GM21786 (cell line): Measurements from ENCODE around the gene ATP9B.
"Not testable (repeated sequence)": the region's sequence is repeated elsewhere in the genome, so short reads cannot be mapped to it uniquely, and the experiment has no call there.

Experiments
- ATAC-seq: cut with Tn5 transposase; IDR thresholded peaks from one replicate; pipeline ENCODE4 v1.9.1; 2021; ENCODE audit not compliant: unreplicated experiment

ATP9B gene

DNA sequence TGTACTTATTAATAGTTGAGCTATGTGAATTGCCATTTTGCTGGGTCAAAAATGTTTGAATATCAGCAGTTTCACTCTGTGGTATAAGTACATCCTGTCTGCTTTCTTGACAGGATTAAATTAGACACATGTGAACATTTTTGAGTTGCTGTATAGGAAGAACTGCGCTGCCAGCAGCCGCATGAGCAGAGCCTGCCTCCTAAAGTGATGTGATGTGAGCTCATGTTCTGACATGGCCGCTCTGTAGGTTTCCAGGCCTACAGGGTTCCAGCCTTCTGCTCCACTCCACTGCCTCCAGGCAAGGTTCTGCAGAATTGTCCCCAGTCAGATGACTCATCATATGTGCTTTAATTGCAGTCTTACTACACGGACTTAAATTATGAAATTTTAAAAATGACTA, 206.8 kb downstream of the ATP9B start:
- ATAC-seq, result peak; percentile 82

DNA sequence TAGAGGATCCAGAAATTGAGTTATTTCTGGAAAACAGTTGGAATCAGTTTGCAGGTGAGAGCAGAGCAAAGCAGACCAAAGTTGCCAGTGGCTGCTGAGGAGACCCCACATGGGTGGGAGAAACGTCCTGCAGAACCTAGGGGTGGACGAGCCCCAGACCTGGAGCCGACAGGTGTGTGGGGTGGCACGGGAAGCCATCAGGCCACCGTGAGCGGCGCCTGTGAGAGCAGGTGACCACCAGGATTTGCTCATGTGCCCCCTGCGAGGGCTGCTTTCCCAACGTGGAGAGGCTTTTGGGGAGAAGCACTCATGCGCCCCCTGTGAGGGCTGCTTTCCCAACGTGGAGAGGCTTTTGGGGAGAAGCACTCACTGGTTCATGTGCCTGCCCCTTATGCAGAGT, 209.7 kb downstream of the ATP9B start:
- no peak for ATAC-seq

DNA sequence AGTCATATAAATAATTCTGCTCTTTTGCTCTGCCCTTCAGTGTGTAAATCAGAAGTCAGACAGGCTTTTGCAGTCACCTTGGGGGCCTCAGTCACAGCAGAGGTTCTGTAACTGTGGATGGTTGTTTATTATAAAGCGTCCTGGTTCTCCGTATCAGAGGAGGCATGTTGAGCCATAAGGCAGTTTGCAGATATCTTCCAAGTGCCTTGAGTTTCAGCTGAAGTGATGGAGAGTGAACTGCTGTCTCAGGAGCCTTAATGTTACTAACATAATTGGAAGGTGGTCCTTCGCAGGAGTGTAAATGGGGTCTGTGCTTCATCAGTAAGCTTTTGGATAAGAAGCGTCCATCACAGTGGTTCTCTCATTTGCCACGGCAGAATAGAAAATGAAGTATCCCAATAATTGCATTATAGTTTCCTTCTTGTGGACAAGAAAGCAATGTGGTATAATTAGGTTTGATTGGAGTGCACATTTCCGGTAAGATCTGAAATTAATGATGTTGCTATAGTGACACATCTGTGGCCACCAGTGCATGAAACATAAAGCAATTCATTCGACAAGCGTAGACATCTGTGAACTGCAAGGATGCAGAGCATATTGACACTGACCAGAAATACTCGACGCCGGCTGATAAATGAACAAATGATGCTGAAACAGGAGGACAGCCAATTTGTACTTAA, 214.1 kb downstream of the ATP9B start:
- ATAC-seq, result no peak

DNA sequence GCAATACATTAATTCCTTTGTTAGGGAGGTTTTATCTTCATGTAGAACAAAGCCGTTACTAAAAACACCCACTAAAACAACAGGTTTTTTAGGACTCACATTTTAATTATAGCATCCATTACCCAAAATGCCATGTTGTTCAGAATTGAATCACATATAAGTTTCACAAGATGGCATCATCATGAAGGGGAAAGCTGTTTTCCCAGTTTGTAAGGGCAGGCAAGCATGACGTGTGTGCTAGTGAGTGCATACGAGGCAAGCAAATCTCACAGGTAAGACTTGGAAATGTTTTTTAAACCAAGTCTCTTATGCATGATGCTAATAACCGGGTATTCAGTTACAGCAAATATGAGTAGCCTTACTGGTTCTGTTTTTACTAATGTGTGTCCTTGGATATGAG, 214.7 kb downstream of the ATP9B start:
- ATAC-seq, result no peak

DNA sequence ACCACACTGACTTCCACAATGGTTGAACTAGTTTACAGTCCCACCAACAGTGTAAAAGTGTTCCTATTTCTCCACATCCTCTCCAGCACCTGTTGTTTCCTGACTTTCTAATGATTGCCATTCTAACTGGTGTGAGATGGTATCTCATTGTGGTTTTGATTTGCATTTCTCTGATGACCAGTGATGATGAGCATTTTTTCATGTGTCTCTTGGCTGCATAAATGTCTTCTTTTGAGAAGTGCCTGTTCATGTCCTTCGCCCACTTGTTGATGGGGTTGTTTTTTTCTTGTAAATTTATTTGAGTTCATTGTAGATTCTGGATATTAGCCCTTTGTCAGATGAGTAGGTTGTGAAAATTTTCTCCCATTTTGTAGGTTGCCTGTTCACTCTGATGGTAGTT, 216.0 kb downstream of the ATP9B start:
- ATAC-seq, result not testable (repeated sequence)

DNA sequence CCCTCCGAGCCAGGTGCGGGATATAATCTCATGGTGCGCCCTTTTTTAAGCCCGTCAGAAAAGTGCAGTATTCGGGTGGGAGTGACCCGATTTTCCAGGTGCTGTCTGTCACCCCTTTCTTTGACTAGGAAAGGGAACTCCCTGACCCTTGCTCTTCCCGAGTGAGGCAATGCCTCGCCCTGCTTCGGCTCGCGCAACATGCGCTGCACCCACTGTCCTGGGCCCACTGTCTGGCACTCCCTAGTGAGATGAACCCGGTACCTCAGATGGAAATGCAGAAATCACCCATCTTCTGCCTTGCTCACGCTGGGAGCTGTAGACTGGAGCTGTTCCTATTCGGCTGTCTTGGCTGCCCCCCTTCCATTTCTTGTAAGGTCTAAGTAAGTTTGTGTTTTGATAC, 221.2 kb downstream of the ATP9B start:
- ATAC-seq, result not testable (repeated sequence)

DNA sequence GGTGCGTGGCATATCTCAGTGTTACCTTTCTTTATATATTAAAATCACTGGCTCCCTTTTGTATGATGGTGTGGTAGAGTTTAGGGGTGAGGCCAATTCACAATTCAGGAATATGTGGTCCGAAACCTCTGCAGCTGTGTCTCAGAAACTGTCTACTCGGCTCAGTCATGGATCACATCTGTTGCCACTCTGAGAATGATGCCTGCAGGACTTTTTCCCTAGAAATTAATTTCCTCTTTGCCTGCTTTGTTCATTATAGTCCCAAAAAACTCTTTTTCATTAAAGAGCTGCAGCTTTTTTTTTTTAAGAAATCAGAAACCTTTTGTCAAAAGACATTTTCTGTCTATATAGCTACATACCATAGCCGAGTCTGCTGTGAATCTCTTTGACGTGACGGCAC, 221.7 kb downstream of the ATP9B start:
- no peak for ATAC-seq

DNA sequence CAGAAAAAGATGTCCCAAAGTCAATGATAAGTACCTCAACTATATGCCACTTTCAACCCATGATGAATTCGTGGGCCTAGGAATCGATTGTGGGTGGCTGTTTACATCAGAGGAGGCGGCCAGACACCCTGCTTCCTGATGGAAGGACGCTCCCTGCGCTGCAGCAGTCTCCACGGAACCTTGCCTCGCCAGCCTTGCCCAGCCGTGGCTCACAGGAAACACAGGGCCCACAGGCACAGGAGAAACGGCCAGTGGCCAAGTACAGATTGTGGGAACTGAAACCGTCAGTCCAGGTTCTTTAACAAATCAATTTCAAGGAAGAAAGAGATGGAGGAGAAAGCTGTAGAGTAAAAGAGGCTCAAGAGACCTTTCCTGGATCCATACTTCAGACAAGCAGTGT, 225.0 kb downstream of the ATP9B start:
- ATAC-seq, result no peak

DNA sequence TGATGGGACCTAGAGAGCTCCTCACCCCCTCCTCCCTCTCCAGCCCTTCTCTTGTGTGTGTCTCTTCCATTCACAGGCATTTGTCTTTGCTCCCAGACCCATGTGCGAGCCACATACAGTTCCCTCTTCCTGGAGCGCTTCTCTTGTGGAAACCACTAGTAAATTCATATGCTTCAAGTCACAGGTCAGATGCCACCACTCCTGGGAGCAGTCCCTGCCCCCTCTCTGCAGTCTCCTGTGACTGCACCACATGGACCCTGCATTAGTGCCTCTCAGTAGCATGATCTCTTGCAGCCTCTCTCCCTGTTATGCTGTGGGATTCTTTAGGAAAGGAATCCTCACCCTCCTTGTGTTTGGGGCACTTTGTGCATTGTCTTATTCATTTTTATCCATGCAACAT, 230.1 kb downstream of the ATP9B start:
- no peak for ATAC-seq

DNA sequence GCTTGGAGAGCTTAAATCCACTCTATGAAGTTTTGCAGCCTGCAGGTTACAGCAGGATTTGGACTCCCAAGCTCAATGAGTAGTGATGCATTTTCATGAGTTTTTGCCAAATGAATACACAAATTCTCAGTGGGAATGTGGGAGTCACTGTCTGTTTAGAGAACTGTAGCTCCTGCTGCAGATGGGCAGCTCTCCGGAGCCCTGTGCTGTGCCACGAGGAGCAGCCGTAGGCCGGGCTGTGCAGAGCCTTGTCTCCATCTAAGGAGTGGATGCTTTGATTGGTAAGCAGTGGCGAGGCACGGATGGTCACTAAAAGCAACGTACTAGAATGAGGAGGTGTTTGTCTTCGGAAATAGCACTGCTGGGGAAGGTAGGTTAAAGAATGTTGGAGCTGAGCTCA, 230.5 kb downstream of the ATP9B start:
- no peak for ATAC-seq

DNA sequence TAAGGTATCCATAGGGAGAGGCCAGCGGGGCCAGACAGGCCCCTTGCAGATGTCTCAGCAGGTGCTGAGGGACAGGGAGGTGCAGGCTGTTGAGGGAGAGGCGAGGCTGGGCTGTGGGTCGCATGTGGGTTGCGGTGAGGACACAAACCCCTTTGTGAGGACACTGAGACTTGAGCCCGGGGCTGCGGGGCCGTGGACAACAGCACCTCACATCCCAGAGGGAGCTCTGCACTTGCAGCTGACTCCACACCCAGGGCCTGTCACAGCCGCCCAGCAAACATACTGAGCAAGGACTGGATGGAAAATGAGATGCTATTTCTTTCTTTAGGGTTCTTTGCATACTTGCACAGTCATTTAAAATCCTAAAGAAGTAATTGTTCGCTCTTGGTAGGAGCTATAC, 231.2 kb downstream of the ATP9B start:
- ATAC-seq, result no peak

DNA sequence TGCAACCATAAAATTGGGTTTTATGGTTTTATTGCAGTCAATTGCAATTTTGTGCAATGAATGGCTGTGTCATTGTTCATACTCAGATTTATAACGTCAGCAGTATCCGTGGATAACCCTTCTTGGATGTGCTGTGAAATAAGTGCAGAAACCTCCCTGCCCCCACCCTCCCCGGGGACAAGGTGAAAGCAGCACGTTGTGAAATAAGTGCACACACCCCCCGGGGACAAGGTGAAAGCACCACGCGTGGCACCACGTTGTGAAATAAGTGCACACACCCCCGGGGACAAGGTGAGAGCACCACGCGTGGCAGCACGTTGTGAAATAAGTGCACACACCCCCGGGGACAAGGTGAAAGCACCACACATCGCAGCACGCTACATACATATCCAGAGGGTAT, 232.9 kb downstream of the ATP9B start:
- no peak for ATAC-seq

DNA sequence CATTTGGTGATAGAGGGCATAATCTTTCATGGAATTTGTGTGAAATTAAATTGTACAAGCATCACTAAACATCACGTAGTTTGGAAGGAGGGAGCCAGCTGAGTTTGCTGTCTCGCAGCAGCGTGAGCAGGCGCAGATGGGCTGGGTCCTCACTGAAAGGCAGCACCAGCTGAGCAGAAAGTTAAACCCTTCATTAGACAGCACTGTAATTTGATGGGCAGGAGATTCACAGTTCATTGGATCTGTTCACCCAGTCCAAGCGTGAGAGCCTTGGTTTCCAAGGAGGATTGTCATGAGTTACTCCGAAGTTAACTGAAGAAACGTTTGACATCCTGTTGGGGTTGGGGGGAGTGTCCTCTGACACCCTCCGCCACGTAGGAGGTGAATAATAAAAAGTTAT, 236.7 kb downstream of the ATP9B start:
- ATAC-seq, result no peak

DNA sequence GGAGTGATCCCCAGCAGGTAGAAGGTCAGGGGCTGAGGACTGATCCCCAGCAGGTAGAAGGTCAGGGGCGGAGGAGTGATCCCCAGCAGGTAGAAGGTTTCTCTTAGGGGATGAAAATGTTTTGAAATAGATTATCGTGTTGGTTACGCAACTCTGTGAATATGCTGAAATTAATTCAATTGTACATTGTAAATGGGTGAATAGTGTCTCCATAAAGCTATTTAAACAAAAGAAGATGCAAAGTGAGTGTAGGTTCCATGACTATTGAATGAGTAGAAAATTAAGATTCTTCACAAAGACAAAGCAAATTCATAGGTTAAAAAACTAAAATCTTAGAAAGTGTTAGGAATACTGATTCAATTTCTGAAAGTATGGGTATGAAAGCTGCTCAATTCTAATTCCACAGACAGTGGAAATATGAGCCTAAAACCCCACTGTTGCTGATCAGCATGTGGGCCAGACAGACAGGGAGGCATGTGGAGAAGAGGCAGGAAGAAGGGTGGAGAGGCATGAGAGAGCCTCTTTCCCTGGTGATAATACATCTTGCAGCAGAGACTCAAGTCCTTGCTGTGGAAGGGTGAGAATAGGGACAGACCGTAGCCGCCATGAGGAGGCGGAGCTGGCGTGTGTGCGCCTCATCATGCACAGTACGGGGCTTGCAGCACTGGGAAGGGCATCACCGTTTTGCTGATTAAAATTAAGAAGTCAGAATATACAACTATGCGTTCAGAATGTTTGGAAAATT, 240.6 kb downstream of the ATP9B start:
- no peak for ATAC-seq

DNA sequence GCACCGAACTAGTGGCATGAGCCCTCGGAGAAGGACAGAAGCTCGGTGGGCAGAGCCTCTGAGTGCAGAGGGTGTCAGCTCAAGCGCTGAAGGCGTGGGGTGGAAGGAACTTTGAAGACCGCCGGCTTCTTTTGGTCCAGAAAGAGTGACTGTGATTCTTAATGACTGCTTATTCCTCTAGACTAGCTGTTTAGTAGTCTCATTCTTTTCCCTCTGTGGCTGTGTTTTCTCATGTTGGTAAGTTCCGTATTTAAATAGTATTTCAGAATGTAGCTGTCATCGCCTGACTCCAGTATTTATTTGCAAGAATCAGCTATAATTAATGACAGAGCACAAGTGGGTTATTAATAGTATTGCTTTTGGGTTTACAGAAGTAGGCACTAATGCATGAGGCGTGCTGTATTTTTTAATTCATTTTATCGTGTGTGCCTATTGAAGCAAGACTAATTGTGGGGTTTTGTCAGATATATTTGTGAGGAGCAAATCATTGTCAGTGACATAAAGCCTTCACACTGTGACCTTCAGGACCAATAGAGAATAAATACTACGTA, 245.7 kb downstream of the ATP9B start:
- ATAC-seq, result no peak

DNA sequence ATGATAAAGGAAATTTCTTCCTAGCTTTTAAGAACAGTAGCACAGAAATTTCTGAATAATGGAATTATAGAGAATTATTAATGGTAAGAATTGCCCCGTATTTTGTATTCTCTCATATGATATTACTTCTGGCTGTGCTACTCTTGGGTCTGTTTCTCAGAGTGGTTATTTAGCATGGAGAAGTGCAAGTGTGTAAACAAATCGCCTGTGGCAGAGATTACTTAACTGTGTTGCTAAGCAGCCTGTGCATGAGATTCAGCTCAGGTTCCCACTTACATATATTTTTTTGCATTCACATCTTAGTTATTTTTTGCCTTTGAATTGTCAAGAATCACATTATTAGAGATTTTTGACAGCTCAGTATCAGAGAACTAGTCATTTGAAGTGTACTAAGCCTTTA, 246.4 kb downstream of the ATP9B start:
- no peak for ATAC-seq

DNA sequence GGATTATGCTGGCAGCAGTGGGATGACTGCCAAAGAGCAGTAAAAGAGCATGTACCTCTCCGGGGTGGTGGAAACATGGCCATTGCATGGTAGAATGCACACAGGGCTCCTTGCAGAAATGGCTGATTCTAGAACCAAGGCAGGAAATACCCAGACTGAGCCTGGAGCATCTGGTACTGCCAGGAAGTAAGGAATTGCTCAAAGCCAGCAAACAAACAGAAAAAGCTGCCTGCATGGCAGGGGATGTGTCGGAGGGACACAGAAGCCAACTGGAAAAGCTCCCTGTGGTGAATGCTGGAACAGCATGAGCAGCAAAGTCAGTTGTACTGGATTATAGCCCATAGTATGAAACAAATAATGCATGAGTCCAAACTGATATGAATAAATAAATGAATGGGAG, 248.5 kb downstream of the ATP9B start:
- no peak for ATAC-seq

DNA sequence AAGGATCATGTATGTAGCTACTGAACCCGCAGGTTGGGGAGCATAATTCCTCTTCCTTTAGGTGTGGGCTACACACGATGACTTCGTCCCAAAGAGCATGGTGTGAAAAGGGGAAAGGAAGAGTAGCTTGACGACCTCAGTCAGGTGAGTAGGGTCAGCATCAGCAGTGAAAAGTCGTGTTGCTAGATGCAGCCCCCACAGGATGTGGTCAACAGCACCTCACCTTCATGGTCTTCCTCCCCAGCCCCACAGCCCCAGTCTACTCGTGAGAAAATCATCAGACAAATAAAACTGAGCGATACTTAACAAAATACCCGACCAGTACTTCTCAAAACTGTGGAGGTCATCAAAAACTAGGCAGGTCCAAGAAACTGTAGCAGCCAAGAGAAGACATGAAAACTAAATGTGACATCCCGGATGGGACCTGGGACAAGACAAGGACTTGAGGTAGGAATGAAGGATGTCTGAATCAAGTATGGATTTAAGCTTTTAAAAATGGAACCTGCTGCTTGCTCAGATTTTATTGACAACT, 249.0 kb downstream of the ATP9B start:
- ATAC-seq, result no peak

DNA sequence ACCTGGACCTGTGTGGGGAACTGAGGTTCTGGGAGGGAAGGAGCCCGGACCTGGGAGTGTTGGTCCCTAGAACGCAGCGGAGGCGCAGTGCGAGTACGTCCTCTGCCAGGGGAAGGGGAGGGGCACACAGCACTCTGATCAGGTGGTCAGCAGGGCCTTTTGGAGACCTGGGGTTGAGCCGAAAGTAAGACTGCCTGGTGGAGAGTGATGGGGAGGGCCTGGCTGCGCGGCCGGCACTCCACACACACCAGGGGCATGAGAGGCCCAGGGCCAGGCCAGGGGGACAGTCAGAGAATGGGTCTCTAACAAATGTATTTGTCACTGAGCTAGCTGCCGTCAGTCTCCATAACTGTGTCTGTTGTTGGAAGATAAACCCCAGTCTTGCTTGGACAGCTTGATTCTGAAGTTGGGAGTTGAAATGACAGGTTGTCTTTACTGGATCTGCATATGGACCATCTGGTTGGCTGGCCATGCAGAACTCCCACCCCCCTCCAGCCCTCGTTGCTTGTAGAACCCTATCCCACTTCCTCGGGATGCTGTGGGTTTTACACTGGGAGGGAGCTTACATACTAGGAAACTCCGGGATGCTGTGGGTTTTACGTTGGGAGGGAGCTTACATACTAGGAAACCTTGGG, 251.1 kb downstream of the ATP9B start:
- ATAC-seq, result no peak

DNA sequence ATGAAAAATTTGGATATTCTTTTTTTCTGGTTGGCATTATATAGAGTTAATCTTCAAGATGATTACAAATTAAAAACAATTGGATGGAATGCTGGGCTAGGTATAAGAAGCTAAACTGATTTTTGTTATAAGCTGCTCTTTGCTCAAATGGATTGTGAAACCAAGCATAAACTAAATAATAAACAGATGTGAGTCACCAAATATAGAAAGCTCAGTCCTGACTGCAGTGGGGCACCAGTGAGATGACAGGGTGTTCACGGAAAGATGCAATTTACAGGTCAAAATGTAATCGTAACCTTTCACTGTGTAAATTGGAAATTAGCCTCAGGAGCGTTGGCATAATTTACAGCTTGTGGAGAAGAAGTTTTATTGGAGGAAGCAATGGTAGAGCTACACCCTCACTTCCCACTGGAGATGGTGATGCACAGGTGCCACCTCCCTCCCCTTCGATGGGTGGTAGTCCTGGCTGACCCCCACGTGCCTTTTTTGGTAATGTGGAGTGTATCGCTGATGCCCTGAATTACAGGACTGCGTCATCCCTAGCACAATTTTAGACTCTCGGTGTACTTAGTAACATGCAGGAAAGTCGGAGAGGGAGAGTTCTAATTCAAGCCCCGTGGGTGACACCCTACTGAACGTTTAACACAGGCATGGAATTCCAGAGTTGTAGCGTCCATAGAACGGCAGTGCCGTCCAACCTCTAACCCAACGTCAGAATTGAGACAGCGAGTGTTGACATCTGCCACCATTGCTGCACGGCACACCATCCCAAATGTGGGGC, 252.6 kb downstream of the ATP9B start:
- no peak for ATAC-seq

DNA sequence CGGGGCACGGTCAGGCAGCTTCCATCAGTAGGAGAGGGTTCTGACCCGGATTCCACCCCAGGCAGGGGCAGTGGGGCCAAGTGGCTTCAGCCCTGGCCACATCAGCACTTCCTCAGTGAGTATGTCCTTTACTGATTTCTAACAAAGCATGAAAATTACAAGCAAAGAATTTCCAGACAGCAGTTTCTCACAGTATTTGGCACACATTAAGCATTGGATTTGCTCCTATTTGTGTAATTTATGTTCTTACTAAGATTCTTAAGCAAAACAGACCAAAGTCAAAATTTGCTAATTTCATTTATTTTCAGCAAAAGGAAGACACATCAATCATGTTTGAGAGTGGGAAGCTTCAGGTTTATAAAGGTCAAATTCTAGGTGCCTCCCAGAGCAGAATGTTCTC, 253.2 kb downstream of the ATP9B start:
- no peak for ATAC-seq
